NCI-H1436 treated with DMSO at 0.1 percent for 48 hours (cell line): ENCODE results near the gene ZNF277.

ENCODE experiments used
- DNase-seq: peaks from one replicate; lab custom pipeline; 2025; lab: John Stamatoyannopoulos, UW

Gene ZNF277

DNA sequence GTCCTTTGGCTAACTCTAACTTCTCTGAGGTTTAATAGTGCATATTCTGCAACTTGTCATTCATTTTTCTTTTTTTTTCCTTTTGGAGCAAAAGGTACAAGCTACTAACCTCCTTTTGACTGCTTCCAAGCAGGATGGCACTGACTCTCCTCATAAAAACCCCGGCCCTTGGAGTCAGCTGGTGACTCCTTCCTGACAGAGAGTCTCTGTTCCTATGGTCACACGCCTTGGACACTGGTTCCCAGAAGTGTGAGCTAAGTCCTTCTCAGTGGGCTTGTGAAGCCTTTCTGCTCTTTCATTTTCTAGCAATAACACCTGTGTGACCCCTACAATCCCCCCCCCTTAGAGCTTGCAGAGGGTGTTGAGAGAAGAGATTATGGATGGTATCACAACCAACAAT, 22.0 kb upstream of the ZNF277 start:
- DNase-seq: no peak

DNA sequence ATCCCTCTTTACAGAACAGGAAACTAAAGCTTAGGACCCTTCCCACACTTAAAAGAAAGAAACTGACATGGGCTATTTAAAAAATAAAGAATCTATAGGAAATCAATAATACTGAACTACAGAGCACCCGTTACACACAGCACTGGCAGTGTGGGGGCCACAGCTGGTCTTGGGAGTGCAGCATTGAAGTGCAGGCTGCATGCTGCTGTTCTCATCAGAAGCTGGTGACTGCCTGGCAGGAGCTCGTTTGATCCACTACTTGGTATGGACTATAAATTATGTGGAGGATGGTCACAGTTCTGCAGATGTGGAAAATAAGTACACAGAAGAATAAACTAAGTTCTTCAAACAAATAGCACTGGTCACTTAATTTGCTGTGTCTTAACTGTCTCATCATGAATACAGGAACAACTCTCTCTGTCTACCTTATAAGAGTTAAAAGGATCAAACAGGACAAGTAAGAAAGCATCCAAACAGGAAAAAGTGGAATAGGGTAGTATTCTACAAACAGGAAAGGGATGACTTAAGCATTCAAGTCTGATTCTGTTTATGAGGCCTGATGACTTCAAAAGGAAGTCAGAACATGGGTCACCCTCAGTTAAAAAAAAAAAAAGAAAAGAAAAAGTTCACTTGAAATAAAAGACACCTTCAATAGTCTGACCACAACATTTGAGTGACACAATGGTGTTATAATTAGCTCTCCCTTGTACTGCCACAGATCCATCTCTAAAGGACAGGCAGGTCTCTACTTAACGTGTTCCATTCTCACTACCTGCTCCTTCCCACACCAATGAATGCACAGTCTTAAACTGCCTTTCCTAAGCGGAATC, 21.3 kb upstream of the ZNF277 start:
- DNase-seq: no peak

DNA sequence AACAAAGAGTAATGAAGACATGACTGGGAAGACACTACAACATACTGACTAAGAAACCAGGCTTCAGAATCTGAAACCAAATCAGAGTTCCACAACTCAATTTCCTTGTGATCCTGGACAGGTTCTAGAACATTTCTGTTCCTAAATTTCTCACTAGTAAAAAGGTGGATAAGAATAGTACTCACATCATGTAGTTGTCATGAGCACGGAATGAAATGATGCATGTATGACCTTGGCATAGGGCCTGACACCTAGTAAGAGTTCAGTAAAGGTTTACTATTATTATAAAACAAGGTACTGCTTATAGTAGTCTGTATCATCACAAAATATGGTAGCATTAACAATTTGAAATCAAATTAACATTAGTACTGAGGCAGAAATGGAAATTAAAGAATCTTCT, 20.2 kb upstream of the ZNF277 start:
- DNase-seq: no peak

DNA sequence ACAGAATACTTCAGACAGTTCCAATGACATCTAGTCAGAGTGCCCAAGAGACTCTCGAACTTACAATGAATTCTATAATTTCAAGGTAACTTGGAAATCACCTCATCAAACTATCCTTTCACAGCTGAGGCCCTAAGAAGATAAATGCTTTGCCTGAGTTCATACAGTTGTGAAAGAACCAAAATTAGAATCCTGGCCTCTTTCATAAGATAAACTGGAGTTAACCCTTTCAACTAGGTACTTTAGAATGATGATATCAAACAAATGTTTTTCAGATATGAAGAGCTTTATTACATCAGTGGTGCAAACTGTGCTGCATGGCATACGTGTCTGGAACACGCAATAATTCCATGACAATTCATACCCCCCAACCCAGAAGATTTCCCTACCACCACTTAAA, 18.2 kb upstream of the ZNF277 start:
- DNase-seq: no peak

DNA sequence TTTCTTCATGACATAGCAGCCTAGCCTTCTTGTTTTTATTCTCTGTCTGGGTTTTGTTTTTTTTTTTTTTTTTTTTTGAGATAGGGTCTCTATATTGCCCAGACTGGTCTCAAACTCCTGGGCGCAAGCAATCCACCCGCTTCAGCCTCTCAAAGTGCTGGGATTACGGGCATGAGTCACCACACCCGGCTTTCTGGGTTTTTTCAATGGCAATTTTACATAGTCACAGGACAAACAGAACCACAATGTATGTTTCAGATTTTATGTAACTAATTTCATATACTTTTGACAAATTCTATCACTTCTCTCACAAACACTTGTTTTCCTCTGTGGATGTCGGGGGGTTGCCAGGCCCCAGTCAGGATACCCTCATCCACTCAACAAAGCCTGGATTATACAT, 16.8 kb upstream of the ZNF277 start:
- DNase-seq: no peak

DNA sequence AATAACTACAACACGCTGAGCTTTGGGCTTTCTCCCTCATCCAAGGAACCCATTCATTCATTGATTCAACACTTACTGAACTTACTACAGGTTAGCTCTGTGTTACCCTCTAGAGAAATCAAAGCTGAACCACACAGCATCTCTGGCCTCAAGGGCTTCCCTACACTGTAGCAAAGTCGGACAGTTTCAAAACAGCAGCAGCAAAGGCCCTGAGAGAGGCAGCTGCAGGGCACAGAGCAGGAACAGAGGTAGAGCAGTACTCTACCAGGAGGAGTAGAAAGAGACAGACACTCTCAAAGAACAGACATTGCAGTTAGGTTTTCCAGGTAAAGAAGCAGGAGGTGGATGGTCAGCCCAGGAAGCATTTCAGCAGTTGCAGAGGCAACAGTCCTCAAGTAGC, 16.4 kb upstream of the ZNF277 start:
- DNase-seq: no peak

DNA sequence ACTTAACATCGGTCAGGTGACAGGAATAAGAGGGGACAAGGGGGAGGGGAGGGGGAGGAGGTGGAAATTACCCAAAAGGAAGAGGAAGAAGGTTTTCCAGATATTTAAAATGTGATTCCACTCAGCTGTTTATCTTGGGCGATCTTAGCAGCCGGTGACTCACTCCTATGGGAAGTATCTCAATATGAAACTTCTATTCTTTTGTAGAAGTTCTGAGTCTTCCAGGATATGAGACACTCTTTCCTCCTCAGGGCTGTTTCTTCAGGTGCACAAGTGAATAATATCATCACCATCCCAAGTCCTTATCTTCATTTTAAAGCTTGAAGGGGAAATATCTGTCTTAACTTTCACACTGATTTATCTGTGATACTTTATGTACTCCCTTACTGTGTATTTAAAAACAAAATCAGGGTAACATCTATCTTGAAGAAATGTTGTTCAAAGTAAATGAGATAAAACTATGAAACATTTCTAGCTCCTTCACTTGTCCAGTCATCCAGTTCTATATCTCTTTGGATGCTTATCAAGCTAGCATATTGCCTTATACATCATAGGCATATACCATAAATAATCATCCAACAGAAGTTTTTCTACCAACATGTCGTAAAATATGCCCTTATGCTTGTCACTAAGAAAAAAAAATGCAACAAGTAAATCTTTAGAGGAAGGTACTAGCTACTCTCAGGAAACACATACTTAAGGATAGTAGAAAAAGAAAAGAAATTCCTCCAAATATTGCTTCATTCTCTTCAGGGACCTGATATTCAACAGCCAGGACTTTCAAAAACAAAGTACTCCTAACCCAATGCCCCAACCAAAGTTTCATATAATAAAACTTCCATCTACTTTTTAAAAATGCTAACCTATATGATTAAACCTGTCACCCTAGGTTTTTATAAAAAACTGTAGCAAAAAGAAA, 14.0 kb upstream of the ZNF277 start:
- no peak for DNase-seq

DNA sequence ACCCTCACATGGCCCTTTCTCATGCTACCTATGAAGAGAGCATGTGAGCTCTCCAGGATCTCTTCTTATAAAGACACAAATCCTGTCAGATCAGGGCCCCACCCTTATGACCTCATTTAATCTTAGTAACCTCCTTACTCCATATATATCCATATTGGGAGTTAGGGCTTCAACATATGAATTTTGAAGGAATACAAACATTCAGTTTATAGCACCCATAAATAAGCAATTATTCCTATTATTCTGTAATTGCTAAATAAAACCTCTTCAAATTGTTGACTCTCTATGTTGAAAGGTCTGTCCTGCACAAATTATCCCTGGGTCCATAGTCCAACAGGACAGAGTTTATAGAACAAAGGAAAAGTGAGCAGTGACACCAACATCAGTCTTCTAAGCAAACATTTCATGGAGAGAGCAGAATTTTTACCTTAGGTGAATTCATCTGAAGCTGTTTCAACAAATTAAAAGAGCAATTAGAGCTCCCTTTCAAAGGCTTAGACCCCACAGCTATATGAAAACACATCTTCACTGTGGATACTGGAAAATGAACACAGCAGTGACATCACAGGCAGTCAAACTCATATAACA, 12.5 kb upstream of the ZNF277 start:
- DNase-seq: no peak

DNA sequence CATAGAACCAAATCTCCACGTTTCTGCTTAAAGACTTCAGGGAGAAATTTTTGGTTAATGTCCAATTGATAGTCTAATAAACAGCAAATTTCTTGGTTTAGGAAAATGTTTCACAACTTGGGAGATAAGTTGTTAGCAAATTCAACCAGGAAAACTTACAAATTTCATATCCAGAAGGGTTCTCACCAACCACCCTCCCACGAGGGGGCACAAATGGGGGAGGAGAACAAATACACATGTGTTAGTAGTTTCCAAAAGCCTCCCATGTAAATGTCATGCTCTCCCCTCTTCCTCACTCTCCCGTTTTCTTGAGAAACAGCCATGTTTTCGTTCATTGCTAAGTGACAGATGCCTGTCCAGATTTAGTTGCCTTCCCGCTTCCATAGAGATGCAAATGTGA, 10.8 kb upstream of the ZNF277 start:
- DNase-seq: no peak

DNA sequence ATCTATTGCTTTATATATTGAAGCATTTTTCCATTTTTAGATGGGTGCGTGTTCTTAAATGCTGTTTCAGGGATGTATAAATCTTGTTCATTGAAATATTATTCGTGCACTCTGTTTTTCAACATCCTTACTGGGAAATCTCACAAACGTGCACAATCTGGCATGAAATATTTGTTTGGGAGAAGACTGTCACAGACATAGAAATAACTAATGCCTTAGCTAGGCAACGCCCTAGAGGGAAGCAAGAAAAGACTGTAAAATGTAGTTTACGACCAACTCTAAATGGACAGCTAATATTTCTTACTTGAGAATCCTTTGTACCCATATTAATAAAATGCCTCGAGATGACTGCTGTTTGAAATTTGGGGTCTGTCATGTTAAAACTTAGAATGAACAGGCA, 9.2 kb upstream of the ZNF277 start:
- DNase-seq: no peak

DNA sequence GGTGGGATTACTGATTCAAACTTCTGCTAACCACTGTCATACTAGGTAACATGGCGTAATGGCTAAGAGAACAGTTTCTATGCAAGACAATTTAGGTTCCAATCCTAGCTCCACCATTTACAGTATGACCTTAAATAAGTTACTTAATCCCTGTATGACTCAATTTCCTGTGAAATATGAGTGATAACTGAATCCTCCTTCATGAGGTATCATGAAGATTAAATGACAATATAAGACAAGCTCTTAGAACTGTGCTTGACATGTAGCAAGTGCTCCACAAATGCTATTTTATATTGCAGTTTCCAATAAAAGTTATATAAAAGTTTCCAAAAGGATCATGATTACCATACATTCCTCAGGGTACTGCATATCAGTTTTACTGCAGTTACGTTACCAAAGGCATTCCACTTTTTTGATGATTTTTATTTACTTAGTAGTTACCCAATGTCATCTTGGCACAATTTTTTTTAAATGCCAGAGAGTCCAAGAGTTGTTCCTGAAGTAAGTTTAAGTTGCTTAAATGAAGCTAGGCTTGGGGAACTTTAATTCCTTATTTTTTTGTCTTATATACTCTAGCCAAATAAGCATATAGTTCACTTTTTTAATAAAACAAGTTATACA, 7.3 kb upstream of the ZNF277 start:
- no peak for DNase-seq

DNA sequence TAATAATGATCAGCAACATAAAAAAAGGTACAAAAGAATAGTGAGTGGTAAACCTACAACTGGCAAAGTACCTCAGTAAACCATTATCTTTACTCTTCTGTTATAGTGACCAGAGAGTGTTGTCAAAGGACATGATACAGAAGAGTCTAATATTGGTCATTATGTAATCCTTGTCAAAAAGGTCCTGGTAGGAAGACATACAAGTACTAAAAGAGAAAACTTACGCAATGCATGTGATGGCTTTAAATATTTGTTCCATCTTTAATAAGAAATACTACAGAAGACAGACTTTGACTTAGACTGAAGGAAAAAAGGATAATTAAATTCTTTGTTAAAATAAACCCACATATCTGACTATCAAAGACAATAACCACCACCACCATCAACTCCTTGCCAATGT, 6.8 kb upstream of the ZNF277 start:
- no peak for DNase-seq

DNA sequence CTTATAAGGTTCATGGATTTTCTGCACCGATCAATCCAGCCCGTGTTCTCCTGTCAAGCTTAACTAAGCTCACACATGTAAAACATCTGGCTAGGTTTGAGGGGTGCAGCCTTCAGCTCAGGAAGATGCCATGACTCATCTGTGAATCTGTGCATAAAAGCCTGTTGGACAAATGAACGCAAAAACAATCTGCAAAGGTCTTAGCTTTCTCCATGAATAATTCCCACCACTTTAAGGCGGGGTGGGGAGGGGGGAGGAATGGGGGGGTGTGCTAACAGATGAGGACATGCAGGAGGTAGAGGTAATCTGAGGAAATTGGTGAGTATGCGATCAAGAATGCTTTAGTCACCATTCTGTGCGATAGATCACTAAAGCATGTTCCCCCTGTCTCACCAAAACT, 5.1 kb upstream of the ZNF277 start:
- no peak for DNase-seq

DNA sequence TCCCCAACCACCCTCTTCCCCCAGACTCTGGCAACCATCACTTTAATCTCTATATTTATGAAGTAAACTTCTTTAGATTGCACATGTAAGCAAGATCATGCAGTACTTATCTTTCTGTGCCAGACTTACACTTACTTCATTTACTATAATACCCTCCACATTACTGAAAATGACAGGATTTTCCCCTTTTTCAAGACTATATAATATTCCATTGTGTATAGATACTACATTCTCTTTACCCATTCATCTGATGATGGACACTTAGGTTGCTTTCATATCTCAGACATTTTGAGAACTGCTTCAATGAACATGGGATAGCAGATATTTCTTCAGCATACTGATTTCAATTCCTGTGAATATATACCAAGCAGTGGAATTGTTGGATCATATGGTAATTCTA, 4.7 kb upstream of the ZNF277 start:
- DNase-seq: no peak

DNA sequence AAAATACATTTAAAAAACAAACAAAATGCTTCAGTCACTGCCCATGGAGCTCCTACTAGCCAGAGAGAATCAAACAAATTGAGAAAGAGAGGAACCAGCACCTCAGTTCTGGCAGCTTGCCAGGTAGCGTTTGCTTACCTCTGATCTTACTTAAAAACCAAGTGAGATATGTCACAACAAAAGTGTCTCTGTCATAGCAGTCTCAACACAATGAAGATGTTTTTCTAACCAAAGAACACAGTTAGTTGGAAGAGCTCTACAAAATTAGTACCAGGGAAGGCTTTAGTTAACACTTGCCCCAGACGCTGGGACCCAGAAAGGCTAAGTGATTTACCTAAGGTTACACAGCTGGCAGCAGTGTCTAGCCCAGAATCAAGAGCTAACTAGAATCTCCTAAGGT, 3.7 kb upstream of the ZNF277 start:
- no peak for DNase-seq

DNA sequence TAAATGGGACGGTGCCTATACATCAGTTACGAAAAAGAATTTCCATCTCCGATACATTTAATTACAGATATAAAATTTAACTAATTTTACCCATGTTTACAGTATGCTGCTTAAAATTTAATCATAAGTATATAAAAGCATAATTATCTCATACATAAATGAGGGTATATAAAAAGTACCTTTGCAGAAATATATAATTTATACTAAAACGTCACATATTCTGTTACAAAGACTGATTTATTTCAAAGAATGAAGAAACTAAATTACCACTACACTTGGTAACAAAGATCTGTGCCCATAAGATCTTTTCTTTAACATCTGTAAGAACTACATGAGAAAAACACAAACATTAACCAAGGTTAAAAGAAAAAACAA, 3.1 kb upstream of the ZNF277 start:
- DNase-seq: no peak

DNA sequence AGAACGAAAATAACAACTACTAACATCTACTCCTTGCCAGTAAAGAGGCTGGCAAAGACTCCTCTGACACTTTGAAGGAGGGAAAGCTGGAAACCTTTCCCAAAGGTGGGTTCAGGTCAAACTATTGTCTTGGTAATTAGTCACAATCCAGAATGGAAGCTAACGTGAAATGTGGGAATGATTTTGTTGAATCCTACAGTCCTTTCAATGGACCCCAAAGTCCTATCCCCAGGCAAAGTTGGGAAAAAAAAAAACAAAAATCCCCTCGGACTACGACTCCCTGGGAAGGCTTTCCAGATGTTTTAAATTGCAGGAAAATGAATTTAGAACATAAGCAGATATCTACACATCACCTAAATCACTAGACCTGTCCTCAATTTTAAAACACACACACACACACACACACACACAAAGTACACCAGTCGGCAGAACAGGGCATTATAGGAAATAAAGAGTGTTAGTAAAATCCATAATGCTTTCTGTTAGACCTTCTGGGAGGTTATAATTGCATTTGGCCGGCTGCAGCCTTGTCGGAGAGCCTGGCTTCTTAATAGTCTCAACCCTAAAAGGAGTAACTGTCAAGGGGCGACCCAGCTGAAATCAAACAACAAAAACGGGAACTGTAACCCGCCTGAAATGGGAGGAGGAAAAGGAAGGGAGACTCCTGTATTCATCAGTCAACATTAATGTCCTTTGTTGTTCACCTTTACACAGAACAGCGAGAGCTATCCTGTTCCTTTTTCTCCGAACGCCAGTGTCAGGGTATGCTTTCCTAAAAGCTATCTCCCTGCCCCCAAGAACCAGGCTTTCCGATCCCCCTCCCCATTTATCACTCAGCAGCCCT, 1.8 kb upstream of the ZNF277 start:
- no peak for DNase-seq

DNA sequence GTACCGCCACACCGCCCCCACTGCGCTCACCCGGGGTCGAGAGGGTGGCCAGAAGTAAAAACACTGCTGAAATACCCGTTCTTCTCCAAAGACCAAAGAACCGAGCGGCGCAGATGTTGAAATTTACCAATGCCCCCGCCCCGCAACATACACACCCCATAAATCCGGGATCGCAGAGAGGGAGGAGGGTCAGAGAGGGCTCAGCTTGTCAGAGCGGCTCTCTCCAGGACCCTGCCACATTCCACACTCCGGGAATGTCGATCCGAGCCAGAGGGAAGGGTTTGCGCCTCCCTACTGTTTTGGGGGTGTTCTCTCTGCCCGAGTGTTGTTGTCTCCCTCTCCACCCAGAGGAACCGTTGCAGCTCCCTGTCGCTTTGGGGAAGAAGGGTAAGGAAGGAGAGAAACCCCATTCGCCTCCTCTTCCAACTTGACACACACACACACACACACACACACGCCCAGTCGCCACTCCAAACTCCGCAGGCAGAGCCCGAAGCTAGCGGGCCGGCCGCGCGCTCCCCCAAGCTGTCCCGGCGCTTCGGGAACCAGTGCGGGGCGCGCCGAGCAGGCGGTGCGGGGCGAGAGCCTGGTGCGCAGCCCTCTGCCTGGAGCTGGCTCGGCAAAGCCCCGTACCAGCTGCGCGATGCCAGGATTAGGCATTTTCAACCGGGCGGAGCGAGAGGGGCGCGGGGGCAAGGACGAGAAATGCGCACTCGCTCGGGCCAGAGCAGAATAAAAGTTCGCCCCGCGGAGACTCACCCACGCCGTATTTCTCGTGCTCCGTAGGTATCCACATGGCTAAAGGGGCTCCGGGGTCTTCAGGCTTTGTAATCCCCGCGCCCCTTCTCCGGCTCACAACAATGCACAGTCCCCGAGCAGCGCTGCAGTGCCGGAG, 905 bp upstream of the ZNF277 start:
- no peak for DNase-seq

DNA sequence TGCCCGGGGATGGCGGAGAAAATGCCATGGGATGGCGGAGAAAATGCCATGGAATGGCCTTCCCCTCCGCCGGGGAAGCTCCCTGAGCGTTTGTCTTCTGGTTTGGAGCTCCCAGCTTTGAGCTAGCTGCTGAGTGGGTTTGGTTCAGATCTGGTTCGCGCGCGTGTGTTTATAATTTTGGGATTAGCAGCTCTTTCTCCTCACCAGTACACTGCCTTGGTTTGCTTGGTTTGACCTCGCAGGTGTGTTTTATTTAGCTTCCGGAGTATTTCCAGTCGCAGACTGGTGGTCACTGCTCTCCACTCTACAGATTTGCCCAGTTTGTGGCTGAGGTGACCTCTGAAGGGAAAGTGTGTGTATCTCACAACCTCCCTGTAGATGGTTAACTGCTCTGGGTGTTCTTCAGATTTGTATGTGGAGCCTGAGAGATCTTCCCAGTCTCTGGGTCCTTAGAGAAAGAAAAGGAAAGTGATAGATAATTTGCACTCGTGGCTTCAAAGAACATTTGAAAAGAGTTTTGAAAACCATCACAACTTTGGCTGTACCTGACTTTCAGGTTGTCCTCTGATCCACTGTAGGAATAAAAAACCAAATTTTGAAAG, 597 bp downstream of the ZNF277 start:
- DNase-seq: no peak

DNA sequence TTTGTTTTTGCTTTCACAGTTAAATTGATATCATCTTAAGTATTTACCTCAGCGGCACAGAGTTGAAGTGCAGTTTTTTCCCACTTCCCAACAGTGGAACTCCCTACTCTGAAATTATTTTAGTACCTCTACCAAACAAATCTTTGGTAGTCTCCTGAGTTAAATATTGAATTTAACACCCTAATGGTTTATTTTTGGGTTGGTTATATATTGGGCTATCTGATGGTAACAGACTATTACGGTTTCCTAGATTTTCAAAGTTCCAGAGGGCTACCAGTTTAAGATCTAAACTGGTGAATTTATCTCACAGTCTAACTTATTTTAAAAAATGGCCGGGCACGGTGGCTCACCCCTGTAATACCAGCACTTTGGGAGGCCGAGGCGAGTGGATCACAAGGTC, 1.3 kb downstream of the ZNF277 start:
- no peak for DNase-seq
